ENCODE results near the gene DPP10.

Gene DPP10

DNA sequence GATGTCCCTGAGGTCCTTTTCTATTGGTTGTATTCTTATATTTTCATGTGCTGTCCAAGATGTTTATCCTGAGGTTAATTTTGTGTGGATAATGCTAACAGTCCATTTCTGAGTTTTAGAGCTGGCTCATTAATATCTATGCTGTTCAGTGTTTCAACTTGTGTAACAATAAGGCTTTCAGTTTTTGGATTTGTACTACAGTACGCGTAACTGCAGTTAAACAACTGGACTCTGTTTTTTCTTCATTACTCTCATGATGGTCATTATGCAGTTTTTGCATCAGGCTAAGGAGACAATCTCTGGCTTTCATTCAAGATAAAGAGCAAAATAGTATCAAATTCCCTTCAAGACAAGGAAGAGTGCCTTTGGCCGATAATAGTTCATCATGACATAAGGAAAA lies 1364.8 kb downstream of the DPP10 start:
- DNase-seq, result no peak

DNA sequence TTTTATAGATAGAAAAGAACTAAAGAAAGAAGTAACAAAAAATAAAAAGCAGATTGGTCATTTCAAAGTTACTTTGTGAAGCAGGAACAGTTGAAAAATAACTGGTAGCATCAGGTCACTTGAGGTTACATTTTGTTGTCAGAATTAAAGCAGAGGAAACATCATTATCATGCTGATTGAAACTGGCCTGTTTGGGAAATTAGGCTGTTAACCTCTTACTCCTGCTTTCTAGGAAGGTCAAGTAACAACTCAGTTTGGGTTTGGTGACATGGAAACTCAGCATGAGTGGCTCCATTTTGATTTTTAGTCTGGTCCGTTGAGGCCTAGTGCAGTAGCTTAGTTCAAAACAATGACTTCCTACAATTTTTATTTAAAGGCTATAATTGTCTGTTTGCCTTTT lies 1383.5 kb downstream of the DPP10 start:
- DNase-seq, result no peak

- DNase-seq, result no peak
These were observed 1390.8 kb downstream of the DPP10 start for GRCh38 chr2:115833196-115833595.

GRCh38 chr2:115838539-115838938 lies 1396.1 kb downstream of the DPP10 start:
- no peak for DNase-seq

GRCh38 chr2:115842306-115842705 lies 1399.9 kb downstream of the DPP10 start:
- no peak for DNase-seq

DNA sequence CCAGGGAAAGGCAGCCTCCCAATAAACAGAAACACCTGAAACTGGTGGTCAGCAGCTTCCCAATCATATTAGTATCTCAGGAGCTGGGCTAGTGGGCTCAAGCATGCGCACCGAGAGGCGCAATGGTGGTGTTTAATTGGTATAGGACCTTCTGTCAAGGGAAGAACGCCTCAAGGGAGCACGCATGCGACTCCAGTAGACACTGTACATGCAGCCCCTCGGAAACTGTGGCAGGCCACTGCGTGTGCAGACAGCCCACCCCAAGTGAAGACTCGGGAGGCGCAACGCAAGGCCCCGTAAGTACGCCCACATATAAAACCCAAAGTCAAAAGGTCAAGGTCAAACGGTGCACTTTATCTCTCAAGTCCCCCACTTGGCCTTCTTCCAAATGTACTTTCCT lies 1405.8 kb downstream of the DPP10 start:
- DNase-seq, result no peak

DNA sequence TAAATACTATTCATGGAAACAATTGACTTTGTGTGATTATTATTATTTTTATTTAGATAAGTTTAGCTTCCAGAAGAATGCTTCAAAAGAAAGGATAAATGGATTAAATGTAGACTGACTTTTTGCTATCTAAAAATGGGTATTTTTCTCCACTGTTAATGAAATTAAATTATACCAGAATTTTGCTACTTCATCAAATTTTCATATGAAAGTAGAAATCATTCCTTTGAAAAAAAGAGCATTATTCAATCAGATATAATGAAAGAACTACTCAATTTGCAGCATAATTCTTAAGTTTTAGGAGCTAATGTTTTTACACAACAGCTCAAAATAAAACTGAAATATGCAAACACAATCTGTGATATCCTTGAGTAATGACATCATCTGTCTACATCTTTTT lies 1424.6 kb downstream of the DPP10 start:
- DNase-seq, result no peak

DNA sequence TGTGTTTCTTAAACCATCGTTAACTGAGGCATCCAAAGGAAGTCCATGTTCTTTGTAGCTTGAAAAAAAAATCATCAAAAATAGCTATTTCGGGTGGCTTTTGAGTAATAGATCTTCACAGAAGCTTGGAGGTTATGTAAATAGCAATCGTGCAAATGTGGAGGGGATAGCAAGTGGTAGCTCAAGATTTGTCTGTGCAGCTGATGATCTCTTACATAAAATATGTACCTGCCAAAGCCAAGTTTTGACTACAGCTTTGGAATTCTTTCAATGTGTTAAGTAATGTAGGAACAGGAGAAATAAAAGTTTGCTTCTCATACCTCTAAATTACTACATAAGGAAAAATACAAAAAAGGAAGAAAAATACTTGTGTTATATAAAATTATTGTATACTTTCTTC lies 1432.0 kb downstream of the DPP10 start:
- DNase-seq, result no peak

- DNase-seq, result no peak
These were observed 1438.1 kb downstream of the DPP10 start for GRCh38 chr2:115880558-115880957.

DNA sequence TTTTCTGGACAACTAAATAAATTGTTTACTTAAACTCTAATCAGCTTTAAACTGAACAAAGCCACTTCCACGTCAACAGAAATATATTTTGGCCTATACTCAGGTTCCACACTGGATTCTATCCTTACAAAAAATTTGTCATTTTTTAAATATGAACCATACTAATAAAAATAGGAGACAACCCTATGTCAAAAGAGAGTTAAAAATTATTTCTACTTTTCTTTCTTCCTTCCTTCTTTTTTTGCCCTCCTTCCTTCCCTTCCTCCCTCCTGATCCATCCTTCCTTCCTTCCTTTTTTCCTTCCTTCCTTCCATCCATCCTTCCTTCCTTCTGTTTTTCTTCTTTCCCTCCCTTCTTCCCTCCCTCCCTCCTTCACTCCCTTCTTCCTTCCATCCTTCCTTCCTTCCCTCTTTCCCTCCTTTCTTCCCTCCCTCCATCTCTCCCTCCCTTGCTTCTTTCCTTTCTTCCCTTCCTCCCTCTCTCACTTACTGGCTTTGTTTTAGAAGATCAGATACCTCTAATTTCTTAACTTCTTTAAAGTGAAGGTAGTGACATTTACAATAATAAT lies 1444.9 kb downstream of the DPP10 start:
- DNase-seq, result no peak

Data from CD4-positive, alpha-beta T cell treated with Interleukin-21 for 1 hour (primary cell).